NCI-H510A treated with DMSO at 0.1 percent for 48 hours (cell line): ENCODE results near the gene KLHL42.
"Not testable (repeated sequence)": the region's sequence is repeated elsewhere in the genome, so short reads cannot be mapped to it uniquely, and the experiment has no call there.

Source experiments
- DNase-seq: peaks from one replicate; lab custom pipeline; 2025; lab: John Stamatoyannopoulos, UW

Gene KLHL42

GRCh38 chr12:27779920-27780611 lies at the start of gene KLHL42, which contains the start of gene MANSC4:
KLHL42 (plus strand) TSS chr12:27780233; CDS start chr12:27780331, 98 bp downstream.
MANSC4 (minus strand) TSS chr12:27780236; CDS start chr12:27771276, 8,960 bp downstream.
- DNase-seq, result peak; percentile 31

GRCh38 chr12:27732281-27732680 lies 47.8 kb upstream of the KLHL42 start:
- no peak for DNase-seq

GRCh38 chr12:27733052-27733656 lies 46.9 kb upstream of the KLHL42 start:
- DNase-seq, result peak; percentile 31

- DNase-seq, result no peak
These were observed 46.2 kb upstream of the KLHL42 start for GRCh38 chr12:27733791-27734190.

- not testable (repeated sequence) for DNase-seq
These were observed 45.7 kb upstream of the KLHL42 start for GRCh38 chr12:27734321-27734720.

GRCh38 chr12:27743601-27744000 lies 36.4 kb upstream of the KLHL42 start:
- DNase-seq, result no peak

- not testable (repeated sequence) for DNase-seq
These were observed 34.3 kb upstream of the KLHL42 start for GRCh38 chr12:27745734-27746133.

GRCh38 chr12:27747111-27747820 lies 32.8 kb upstream of the KLHL42 start:
- DNase-seq, result no peak

- DNase-seq, result peak; percentile 36
These were observed 28.5 kb upstream of the KLHL42 start for GRCh38 chr12:27751386-27752047.

- DNase-seq, result peak; percentile 10
These were observed 25.2 kb upstream of the KLHL42 start for GRCh38 chr12:27754795-27755194.

- no peak for DNase-seq
These were observed 23.3 kb upstream of the KLHL42 start for GRCh38 chr12:27756670-27757195.

GRCh38 chr12:27762757-27763156 lies 17.3 kb upstream of the KLHL42 start:
- DNase-seq, result no peak

- DNase-seq, result no peak
These were observed 13.4 kb upstream of the KLHL42 start for GRCh38 chr12:27766587-27766986.

- DNase-seq, result no peak
These were observed 10.8 kb upstream of the KLHL42 start for GRCh38 chr12:27769142-27769673.

- no peak for DNase-seq
These were observed 8.3 kb upstream of the KLHL42 start for GRCh38 chr12:27771481-27772327.

GRCh38 chr12:27772328-27773049 lies 7.5 kb upstream of the KLHL42 start:
- no peak for DNase-seq

GRCh38 chr12:27777141-27777540 lies 2.9 kb upstream of the KLHL42 start:
- DNase-seq, result no peak

GRCh38 chr12:27778206-27778605 lies 1.8 kb upstream of the KLHL42 start:
- no peak for DNase-seq

GRCh38 chr12:27779416-27779919 lies 565 bp upstream of the KLHL42 start:
- DNase-seq, result no peak
